Coronary artery (tissue), 2 donors: ENCODE results near the gene MYH15.

Experiments
- DNase-seq: peaks from one replicate; pipeline ENCODE4 v3.0.0-alpha.2; 2017; ENCODE audit warnings: low spot score
- H3K27ac ChIP-seq, 2 donors: fragments of 200-600 bp; sonication (generic); one replicate each; pipeline ENCODE4 v1.5.1; 2016 to 2019
- H3K4me3 ChIP-seq: fragments of 200-600 bp; sonication (generic); 2 replicates; pipeline ENCODE4 v1.5.1; 2016; ENCODE audit warnings: mild to moderate bottlenecking, moderate library complexity
- TF ChIP-seq, protein P1 (sequence below): fragments of 200-600 bp; sonication (generic); IDR thresholded peaks from one replicate; pipeline ENCODE4 v1.5.1; 2019; ENCODE audit warnings: antibody characterized with exemption

Gene MYH15

DNA sequence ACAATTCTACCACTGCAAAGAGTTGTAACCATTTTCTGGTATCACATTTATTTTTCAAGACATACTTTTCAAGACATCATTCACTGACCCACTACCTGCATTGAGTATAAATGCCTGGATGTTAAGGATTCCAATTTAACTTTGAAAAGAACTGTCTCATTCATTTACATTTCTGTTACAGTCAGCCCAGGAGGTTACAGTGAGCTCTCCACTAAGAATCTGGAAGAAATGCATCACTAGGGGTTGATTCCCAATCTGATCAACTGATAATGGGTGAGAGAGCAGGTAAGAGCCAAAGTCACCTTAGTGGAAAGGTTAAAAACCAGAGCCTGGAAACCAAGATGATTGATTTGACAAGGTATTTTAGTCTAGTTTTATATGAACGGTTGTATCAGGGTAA, 133.0 kb downstream of the MYH15 start:
- Histone ChIP-seq H3K4me3 (no peak overlapping the region), H3K27ac (no peak overlapping the region)
- TF ChIP-seq, protein P1, sequence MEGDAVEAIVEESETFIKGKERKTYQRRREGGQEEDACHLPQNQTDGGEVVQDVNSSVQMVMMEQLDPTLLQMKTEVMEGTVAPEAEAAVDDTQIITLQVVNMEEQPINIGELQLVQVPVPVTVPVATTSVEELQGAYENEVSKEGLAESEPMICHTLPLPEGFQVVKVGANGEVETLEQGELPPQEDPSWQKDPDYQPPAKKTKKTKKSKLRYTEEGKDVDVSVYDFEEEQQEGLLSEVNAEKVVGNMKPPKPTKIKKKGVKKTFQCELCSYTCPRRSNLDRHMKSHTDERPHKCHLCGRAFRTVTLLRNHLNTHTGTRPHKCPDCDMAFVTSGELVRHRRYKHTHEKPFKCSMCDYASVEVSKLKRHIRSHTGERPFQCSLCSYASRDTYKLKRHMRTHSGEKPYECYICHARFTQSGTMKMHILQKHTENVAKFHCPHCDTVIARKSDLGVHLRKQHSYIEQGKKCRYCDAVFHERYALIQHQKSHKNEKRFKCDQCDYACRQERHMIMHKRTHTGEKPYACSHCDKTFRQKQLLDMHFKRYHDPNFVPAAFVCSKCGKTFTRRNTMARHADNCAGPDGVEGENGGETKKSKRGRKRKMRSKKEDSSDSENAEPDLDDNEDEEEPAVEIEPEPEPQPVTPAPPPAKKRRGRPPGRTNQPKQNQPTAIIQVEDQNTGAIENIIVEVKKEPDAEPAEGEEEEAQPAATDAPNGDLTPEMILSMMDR, result no peak
- DNase-seq, result no peak

DNA sequence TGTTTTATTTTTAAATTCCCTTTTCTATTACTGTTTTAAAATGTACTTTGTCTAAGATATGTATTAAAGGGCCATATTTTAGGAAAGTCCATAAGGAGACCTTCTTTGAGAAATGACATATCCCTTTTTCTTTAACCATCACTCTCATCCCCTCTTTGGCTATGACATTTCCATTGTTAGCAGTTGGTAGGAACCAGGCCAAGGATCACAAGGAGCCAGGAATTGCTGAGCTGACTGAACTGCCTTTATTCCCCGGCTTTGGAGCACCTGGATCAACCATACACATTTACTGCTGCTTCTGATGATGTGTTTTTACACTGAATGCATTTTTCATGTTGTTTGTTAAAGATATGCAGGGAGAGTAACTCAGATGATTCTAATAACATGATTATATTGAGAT, 134.4 kb downstream of the MYH15 start:
- no peak for DNase-seq
- no peak overlapping the region for H3K27ac ChIP-seq

GRCh38 chr3:108359011-108359410, 151.4 kb downstream of the MYH15 start:
- Histone ChIP-seq H3K27ac (no peak overlapping the region), H3K4me3 (no peak overlapping the region)
- TF ChIP-seq, protein P1, result no peak
- DNase-seq, result no peak

More for the DNA sequence above, 134.4 kb downstream of the MYH15 start:
- H3K4me3 ChIP-seq, result no peak overlapping the region
- TF ChIP-seq, protein P1, result no peak

DNA sequence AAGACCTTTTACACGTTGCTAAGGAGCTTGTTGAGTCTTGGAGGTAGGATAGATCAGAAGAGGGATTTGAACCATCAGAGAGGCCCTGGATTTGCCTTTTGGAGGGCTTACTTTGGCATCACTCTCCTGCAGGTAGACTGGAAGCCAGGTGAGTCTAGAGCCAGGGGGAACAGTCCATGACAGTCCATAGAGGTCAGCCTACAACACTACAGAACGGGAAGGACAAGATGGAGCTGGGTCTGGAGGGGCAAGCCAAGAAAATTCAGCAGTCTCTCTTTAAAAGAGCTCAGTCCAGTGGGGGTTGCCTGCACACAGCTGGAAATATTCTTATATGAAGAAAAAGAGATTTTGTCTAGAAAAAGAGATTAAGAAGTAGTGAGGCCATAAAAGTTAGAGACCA, 153.4 kb downstream of the MYH15 start:
- no peak overlapping the region for H3K27ac ChIP-seq
- no peak for DNase-seq
- TF ChIP-seq, protein P1, result no peak
- H3K4me3 ChIP-seq, result no peak overlapping the region

DNA sequence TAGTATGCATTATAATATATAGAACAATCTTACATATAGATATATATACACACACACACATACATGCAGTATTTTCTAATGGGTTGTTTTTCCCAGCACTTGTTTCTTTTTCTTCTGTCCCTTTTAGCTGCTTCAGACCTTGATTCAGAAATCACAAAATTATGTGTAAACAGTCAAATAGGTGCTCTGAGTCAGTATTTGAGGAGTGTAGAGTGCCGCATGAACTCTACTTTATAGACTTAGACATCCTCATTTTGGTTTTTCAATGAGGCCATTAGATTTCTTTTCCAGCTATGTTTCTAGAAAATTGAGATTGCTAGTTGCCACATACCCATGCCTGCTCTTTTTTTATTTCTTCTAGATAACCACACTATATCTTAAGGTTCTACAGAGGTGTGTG, 155.8 kb downstream of the MYH15 start:
- H3K27ac ChIP-seq, result no peak overlapping the region

GRCh38 chr3:108352176-108352575, 158.2 kb downstream of the MYH15 start:
- Histone ChIP-seq H3K4me3 (no peak overlapping the region), H3K27ac (no peak overlapping the region)
- DNase-seq, result no peak
- TF ChIP-seq, protein P1, result no peak

More for the DNA sequence above, 155.8 kb downstream of the MYH15 start:
- no peak overlapping the region for H3K4me3 ChIP-seq
- TF ChIP-seq, protein P1, result no peak
- DNase-seq, result no peak

- TF ChIP-seq, protein P1, result no peak
These were observed 163.8 kb downstream of the MYH15 start for GRCh38 chr3:108346301-108347227.

More at GRCh38 chr3:108346301-108347227, 163.8 kb downstream of the MYH15 start:
- H3K27ac ChIP-seq, result no peak overlapping the region
- no peak for DNase-seq
- no peak overlapping the region for H3K4me3 ChIP-seq
